Panc1 (cell line): ENCODE results near the gene IL21R. TPM values are rescaled to one million over a fixed set of nuclear protein-coding genes. Genes with fewer than 3 reads are reported as not detected.

Source experiments
- ATAC-seq: fragments of 200-7000 bp; cut with Tn5 transposase; 2 replicates; pipeline ENCODE4 v1.9.1; 2020; ENCODE audit warnings: mild to moderate bottlenecking, moderate library complexity
- BruUV-seq: library from RNA; stranded (reverse); fragments of 400-500 nt; replicated peaks from 2 replicates; lab custom pipeline; 2021; lab: Mats Ljungman, UMichigan
- CTCF ChIA-PET: fragments of 300-600 bp; sonication (Branson Sonifier 250); formaldehyde crosslinking; loops from one replicate; lab custom pipeline; 2022; ENCODE audit warnings: antibody characterized with exemption; lab: Charles Lee
- POLR2A ChIA-PET: fragments of 300-600 bp; sonication (Branson Sonifier 250); formaldehyde crosslinking; loops from one replicate; lab custom pipeline; 2022; ENCODE audit warnings: antibody characterized with exemption; lab: Charles Lee
- DNase-seq: peaks from one replicate; pipeline ENCODE4 v3.0.0-alpha.2; 2010; ENCODE audit warnings: low read depth, low spot score
- H3K27ac ChIP-seq: 2 replicates; pipeline ENCODE4 v1.5.1; 2011; ENCODE audit warnings: mild to moderate bottlenecking, low read length, inconsistent platforms
- H3K27me3 ChIP-seq: fragments of 200-500 bp; sonication (Bioruptor generic); 2 replicates; pipeline ENCODE4 v1.6.0; 2014; ENCODE audit warnings: low read length, inconsistent platforms; ENCODE audit not compliant: control insufficient read depth, insufficient read depth
- H3K36me3 ChIP-seq: fragments of 200-500 bp; sonication (Bioruptor generic); 2 replicates; pipeline ENCODE4 v1.5.1; 2014; ENCODE audit warnings: inconsistent platforms, mild to moderate bottlenecking, low read length, moderate library complexity; ENCODE audit not compliant: control insufficient read depth, insufficient read depth
- H3K4me1 ChIP-seq: 2 replicates; pipeline ENCODE4 v1.5.1; 2011; ENCODE audit warnings: inconsistent platforms, mild to moderate bottlenecking, low read length, moderate library complexity; ENCODE audit not compliant: control insufficient read depth, insufficient read depth
- H3K4me3 ChIP-seq, 2 experiments: 2 replicates each; pipeline ENCODE4 v1.5.1; 2011 to 2012; ENCODE audit warnings: low read depth in 2 of 2, low read length in 2 of 2, mild to moderate bottlenecking in 2 of 2, inconsistent platforms in 1 of 2, moderate library complexity in 1 of 2
- H3K9me3 ChIP-seq: fragments of 200-500 bp; sonication (Bioruptor generic); 2 replicates; pipeline ENCODE4 v1.5.1; 2014; ENCODE audit warnings: low read depth, mild to moderate bottlenecking, inconsistent platforms, low read length, moderate library complexity; ENCODE audit not compliant: control insufficient read depth, insufficient read depth
- POLR2AphosphoS5 ChIP-seq: IDR thresholded peaks from 2 replicates; pipeline ENCODE4 v1.6.1; 2012; ENCODE audit warnings: mild to moderate bottlenecking, low read depth, low read length, moderate library complexity
- SIN3A ChIP-seq: IDR thresholded peaks from 2 replicates; pipeline ENCODE4 v1.6.1; 2012; ENCODE audit warnings: low read depth, mild to moderate bottlenecking, low read length, moderate library complexity, borderline replicate concordance; ENCODE audit not compliant: insufficient read depth
- TCF7L2 ChIP-seq: IDR thresholded peaks from 2 replicates; pipeline ENCODE4 v1.6.1; 2011; ENCODE audit warnings: mild to moderate bottlenecking, low read depth, low read length, inconsistent platforms
- in situ Hi-C: cut with HindIII; loops from 2 replicates; pipeline ENCODE4 v1.10.0; 2016; ENCODE audit warnings: low sequenced_read_pairs, low pct_unique_long_range_greater_than_20kb
- intact Hi-C: fragments of 100-400 bp; cut with micrococcal nuclease; formaldehyde crosslinking; loops from one replicate; pipeline ENCODE4 v1.10.0; 2022; ENCODE audit not compliant: unreplicated experiment
- total RNA-seq: library from RNA; stranded (reverse); gene quantifications from one replicate; pipeline ENCODE4 v1.2.1, GENCODE V29; 2021; ENCODE audit not compliant: unreplicated experiment
- TF ChIP-seq, protein P1 (sequence below): fragments of 450-650 bp; IDR thresholded peaks from 2 replicates; pipeline ENCODE4 v1.5.1; 2017; ENCODE audit warnings: mild to moderate bottlenecking
- TF ChIP-seq, protein P2 (sequence below), 2 experiments: IDR thresholded peaks; 2 replicates each; pipeline ENCODE4 v1.6.1; 2011 to 2012; ENCODE audit warnings: low read depth in 2 of 2, control low read depth in 1 of 2, low read length in 1 of 2, mild to moderate bottlenecking in 1 of 2, moderate library complexity in 1 of 2; ENCODE audit not compliant: insufficient read depth in 1 of 2

IL21R gene
- total RNA-seq, 1 experiment from 2014 or later, result 0.10 TPM

DNA sequence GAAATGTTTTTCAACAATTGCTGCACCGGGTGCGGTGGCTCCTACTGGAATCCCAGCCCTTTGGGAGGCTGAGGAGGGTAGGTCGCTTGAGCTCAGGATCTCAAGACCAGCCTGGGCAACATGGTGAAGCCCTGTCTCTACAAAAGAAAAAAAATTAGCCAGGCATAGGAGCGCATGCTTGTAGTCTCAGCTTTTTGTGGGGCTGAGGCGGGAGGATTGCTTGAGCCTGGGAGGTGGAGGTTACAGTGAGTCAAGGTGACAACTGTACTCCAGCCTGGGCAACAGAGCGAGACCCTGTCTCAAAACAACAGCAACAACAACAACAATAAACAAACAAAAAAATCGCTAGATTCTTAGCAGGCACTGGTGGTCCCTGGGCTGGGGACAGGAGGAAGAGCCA lies 28.5 kb downstream of the IL21R start:
- no peaks in the 10 kb centered on the region for H3K9me3 ChIP-seq
- DNase-seq (no peak), ATAC-seq (no peak)
- H3K27me3 ChIP-seq, result no peaks in the 10 kb centered on the region; the same call in 1 of the 2 replicates
- no peak overlapping the region for H3K27ac ChIP-seq
- in situ Hi-C loops (no loop called here), intact Hi-C loops (no loop called here)
- no peak overlapping the region for H3K4me3 ChIP-seq
- CTCF ChIA-PET, result no interaction called here
- H3K4me1 ChIP-seq, result no peaks in the 10 kb centered on the region
- H3K36me3 ChIP-seq, result no peaks in the 10 kb centered on the region
- POLR2A ChIA-PET, result no interaction called here
- no TSS peak for BruUV-seq
- TF ChIP-seq POLR2AphosphoS5 (no peak), TCF7L2 (no peak), SIN3A (no peak)
- TF ChIP-seq, protein P1, sequence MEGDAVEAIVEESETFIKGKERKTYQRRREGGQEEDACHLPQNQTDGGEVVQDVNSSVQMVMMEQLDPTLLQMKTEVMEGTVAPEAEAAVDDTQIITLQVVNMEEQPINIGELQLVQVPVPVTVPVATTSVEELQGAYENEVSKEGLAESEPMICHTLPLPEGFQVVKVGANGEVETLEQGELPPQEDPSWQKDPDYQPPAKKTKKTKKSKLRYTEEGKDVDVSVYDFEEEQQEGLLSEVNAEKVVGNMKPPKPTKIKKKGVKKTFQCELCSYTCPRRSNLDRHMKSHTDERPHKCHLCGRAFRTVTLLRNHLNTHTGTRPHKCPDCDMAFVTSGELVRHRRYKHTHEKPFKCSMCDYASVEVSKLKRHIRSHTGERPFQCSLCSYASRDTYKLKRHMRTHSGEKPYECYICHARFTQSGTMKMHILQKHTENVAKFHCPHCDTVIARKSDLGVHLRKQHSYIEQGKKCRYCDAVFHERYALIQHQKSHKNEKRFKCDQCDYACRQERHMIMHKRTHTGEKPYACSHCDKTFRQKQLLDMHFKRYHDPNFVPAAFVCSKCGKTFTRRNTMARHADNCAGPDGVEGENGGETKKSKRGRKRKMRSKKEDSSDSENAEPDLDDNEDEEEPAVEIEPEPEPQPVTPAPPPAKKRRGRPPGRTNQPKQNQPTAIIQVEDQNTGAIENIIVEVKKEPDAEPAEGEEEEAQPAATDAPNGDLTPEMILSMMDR, result no peak
- TF ChIP-seq, protein P2, sequence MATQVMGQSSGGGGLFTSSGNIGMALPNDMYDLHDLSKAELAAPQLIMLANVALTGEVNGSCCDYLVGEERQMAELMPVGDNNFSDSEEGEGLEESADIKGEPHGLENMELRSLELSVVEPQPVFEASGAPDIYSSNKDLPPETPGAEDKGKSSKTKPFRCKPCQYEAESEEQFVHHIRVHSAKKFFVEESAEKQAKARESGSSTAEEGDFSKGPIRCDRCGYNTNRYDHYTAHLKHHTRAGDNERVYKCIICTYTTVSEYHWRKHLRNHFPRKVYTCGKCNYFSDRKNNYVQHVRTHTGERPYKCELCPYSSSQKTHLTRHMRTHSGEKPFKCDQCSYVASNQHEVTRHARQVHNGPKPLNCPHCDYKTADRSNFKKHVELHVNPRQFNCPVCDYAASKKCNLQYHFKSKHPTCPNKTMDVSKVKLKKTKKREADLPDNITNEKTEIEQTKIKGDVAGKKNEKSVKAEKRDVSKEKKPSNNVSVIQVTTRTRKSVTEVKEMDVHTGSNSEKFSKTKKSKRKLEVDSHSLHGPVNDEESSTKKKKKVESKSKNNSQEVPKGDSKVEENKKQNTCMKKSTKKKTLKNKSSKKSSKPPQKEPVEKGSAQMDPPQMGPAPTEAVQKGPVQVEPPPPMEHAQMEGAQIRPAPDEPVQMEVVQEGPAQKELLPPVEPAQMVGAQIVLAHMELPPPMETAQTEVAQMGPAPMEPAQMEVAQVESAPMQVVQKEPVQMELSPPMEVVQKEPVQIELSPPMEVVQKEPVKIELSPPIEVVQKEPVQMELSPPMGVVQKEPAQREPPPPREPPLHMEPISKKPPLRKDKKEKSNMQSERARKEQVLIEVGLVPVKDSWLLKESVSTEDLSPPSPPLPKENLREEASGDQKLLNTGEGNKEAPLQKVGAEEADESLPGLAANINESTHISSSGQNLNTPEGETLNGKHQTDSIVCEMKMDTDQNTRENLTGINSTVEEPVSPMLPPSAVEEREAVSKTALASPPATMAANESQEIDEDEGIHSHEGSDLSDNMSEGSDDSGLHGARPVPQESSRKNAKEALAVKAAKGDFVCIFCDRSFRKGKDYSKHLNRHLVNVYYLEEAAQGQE (IDR thresholded peaks at IDR 0.05; ENCODE audit: insufficient read depth in 1 of 2, low read depth in 2 of 2, low read length in 1 of 2), result no peak

DNA sequence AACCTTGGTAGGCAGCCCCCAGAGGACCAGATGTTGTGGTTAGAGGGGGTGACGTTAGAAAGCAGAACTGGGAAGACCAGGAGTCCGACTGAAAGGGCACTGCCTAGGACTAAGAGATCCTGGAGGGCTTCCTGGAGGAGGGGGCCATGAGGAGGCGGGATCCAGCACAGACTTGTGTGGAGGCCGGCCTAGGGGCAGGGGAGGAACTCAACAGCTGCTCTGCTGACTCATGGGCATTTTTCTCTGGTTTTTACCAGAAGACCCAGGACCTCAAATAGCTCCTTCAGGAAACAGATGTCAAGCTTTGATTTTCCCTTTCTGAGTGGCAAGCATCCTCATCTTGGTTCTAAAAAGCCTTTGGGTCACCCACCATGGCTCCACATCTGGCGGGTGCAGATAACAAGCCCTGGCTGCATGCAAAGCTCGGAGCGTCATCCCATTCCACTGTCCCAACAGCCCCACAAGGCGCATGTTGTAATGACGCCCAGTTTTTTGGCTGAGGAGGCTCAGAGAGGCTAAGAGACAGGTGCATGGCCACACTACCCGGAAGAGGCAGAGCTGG lies 29.0 kb downstream of the IL21R start:
- in situ Hi-C loops (no loop called here), intact Hi-C loops (no loop called here)
- H3K9me3 ChIP-seq, result no peaks in the 10 kb centered on the region
- TF ChIP-seq, protein P1, result no peak
- TF ChIP-seq, protein P2 (IDR thresholded peaks at IDR 0.05; ENCODE audit: insufficient read depth in 1 of 2, low read depth in 2 of 2, low read length in 1 of 2), result no peak
- no peak for TF ChIP-seq POLR2AphosphoS5
- TF ChIP-seq SIN3A, result no peak
- TF ChIP-seq TCF7L2, result no peak
- no peak overlapping the region for H3K27ac ChIP-seq
- H3K36me3 ChIP-seq, result no peaks in the 10 kb centered on the region
- no peak overlapping the region for H3K4me3 ChIP-seq
- no peaks in the 10 kb centered on the region; the same call in 1 of the 2 replicates for H3K27me3 ChIP-seq
- ATAC-seq (no peak), DNase-seq (no peak)
- H3K4me1 ChIP-seq, result no peaks in the 10 kb centered on the region
- POLR2A ChIA-PET, result no interaction called here
- CTCF ChIA-PET, result no interaction called here
- BruUV-seq, result no TSS peak
